ENCODE results near the gene C12orf56. TPM values are rescaled to one million over a fixed set of nuclear protein-coding genes. Genes with fewer than 3 reads are reported as not detected.

Gene C12orf56
- total and polyA plus RNA-seq, 2 donors: 3.7 to 7.1 TPM

- Histone ChIP-seq H3K9me3 (ENCODE audit: control insufficient read depth in 2 of 2, insufficient read depth in 1 of 2, low read length in 1 of 2) (no peaks in the 10 kb centered on the region), H3K27ac (ENCODE audit: low read depth in 1 of 2, low read length in 1 of 2) (no peak overlapping the region), H3K4me3 (ENCODE audit: low read length in 2 of 2) (no peak overlapping the region), H3K4me1 (ENCODE audit: control insufficient read depth in 2 of 2, insufficient read depth in 2 of 2, low read length in 2 of 2) (no peaks in the 10 kb centered on the region), H3K36me3 (ENCODE audit: control insufficient read depth in 2 of 2, insufficient read depth in 2 of 2, low read length in 1 of 2) (peaks cover 17 to 47% of the 10 kb centered on the region in 2 donors), H3K27me3 (ENCODE audit: control insufficient read depth in 2 of 2, insufficient read depth in 1 of 2, low read length in 1 of 2) (no peaks in the 10 kb centered on the region)
- no peak for DNase-seq (ENCODE audit: low read depth in 6 of 9, low spot score in 9 of 9)
- WGBS: 98% methylated on average over 2 of the region's 2 CpGs
Observed at GRCh38 chr12:64413884-64414283, 23.3 kb upstream of the C12orf56 start.

- 99% methylated on average over 2 of the region's 2 CpGs for WGBS
- no peaks in the 10 kb centered on the region for H3K27me3 ChIP-seq (ENCODE audit: control insufficient read depth in 2 of 2, insufficient read depth in 1 of 2, low read length in 1 of 2)
- H3K36me3 ChIP-seq (ENCODE audit: control insufficient read depth in 2 of 2, insufficient read depth in 2 of 2, low read length in 1 of 2): peaks cover 17 to 47% of the 10 kb centered on the region in 2 donors
- no peak for DNase-seq (ENCODE audit: low read depth in 6 of 9, low spot score in 9 of 9)
- no peaks in the 10 kb centered on the region for H3K9me3 ChIP-seq (ENCODE audit: control insufficient read depth in 2 of 2, insufficient read depth in 1 of 2, low read length in 1 of 2)
- H3K4me1 ChIP-seq (ENCODE audit: control insufficient read depth in 2 of 2, insufficient read depth in 2 of 2, low read length in 2 of 2): no peaks in the 10 kb centered on the region
- H3K27ac ChIP-seq (ENCODE audit: low read depth in 1 of 2, low read length in 1 of 2): no peak overlapping the region
- no peak overlapping the region for H3K4me3 ChIP-seq (ENCODE audit: low read length in 2 of 2)
Observed at GRCh38 chr12:64412459-64412858, 21.9 kb upstream of the C12orf56 start.

GRCh38 chr12:64411427-64411826 lies 20.9 kb upstream of the C12orf56 start:
- Histone ChIP-seq H3K9me3 (ENCODE audit: control insufficient read depth in 2 of 2, insufficient read depth in 1 of 2, low read length in 1 of 2) (no peaks in the 10 kb centered on the region), H3K27me3 (ENCODE audit: control insufficient read depth in 2 of 2, insufficient read depth in 1 of 2, low read length in 1 of 2) (no peaks in the 10 kb centered on the region), H3K4me1 (ENCODE audit: control insufficient read depth in 2 of 2, insufficient read depth in 2 of 2, low read length in 2 of 2) (no peaks in the 10 kb centered on the region), H3K27ac (ENCODE audit: low read depth in 1 of 2, low read length in 1 of 2) (no peak overlapping the region), H3K4me3 (ENCODE audit: low read length in 2 of 2) (no peak overlapping the region), H3K36me3 (ENCODE audit: control insufficient read depth in 2 of 2, insufficient read depth in 2 of 2, low read length in 1 of 2) (peaks cover 11 to 40% of the 10 kb centered on the region in 2 donors)
- no peak for DNase-seq (ENCODE audit: low read depth in 6 of 9, low spot score in 9 of 9)
- WGBS: 99% methylated on average over 2 of the region's 2 CpGs

- Histone ChIP-seq H3K27me3 (ENCODE audit: control insufficient read depth in 2 of 2, insufficient read depth in 1 of 2, low read length in 1 of 2) (no peaks in the 10 kb centered on the region), H3K27ac (ENCODE audit: low read depth in 1 of 2, low read length in 1 of 2) (no peak overlapping the region), H3K4me3 (ENCODE audit: low read length in 2 of 2) (no peak overlapping the region), H3K4me1 (ENCODE audit: control insufficient read depth in 2 of 2, insufficient read depth in 2 of 2, low read length in 2 of 2) (peaks cover 3 to 9% of the 10 kb centered on the region in 2 donors), H3K9me3 (ENCODE audit: control insufficient read depth in 2 of 2, insufficient read depth in 1 of 2, low read length in 1 of 2) (no peaks in the 10 kb centered on the region), H3K36me3 (ENCODE audit: control insufficient read depth in 2 of 2, insufficient read depth in 2 of 2, low read length in 1 of 2) (peaks cover 6 to 13% of the 10 kb centered on the region in 2 donors)
- WGBS: 91% methylated on average over 9 of the region's 9 CpGs
- DNase-seq (ENCODE audit: low read depth in 6 of 9, low spot score in 9 of 9): no peak
Observed at GRCh38 chr12:64407342-64408223, 17.0 kb upstream of the C12orf56 start.

GRCh38 chr12:64404470-64405256 lies 14.1 kb upstream of the C12orf56 start:
- 1% methylated on average over 78 of the region's 78 CpGs for WGBS
- no peaks in the 10 kb centered on the region for H3K9me3 ChIP-seq (ENCODE audit: control insufficient read depth in 2 of 2, insufficient read depth in 1 of 2, low read length in 1 of 2)
- H3K4me1 ChIP-seq (ENCODE audit: control insufficient read depth in 2 of 2, insufficient read depth in 2 of 2, low read length in 2 of 2): peaks cover 3 to 9% of the 10 kb centered on the region in 2 donors
- peak overlapping the region; percentile 93 to 97 for H3K4me3 ChIP-seq (ENCODE audit: low read length in 2 of 2)
- peak overlapping the region; percentile 89 for H3K27ac ChIP-seq (ENCODE audit: low read depth in 1 of 2, low read length in 1 of 2)
- H3K27me3 ChIP-seq (ENCODE audit: control insufficient read depth in 2 of 2, insufficient read depth in 1 of 2, low read length in 1 of 2): no peaks in the 10 kb centered on the region
- peak in 5 of 9 donors; percentile 26 to 56 (median 35) for DNase-seq (ENCODE audit: low read depth in 6 of 9, low spot score in 9 of 9)
- no peaks in the 10 kb centered on the region for H3K36me3 ChIP-seq (ENCODE audit: control insufficient read depth in 2 of 2, insufficient read depth in 2 of 2, low read length in 1 of 2)

- peaks cover 3 to 9% of the 10 kb centered on the region in 2 donors for H3K4me1 ChIP-seq (ENCODE audit: control insufficient read depth in 2 of 2, insufficient read depth in 2 of 2, low read length in 2 of 2)
- peak within 1 kb of the TSS; percentile 93 to 97 for H3K4me3 ChIP-seq (ENCODE audit: low read length in 2 of 2)
- peak; percentile 86 to 97 (median 91) for DNase-seq (ENCODE audit: low read depth in 6 of 9, low spot score in 9 of 9)
- WGBS: 13% methylated on average over 60 of the region's 60 CpGs
- no peaks in the 10 kb centered on the region for H3K36me3 ChIP-seq (ENCODE audit: control insufficient read depth in 2 of 2, insufficient read depth in 2 of 2, low read length in 1 of 2)
- H3K9me3 ChIP-seq (ENCODE audit: control insufficient read depth in 2 of 2, insufficient read depth in 1 of 2, low read length in 1 of 2): no peaks in the 10 kb centered on the region
- H3K27ac ChIP-seq (ENCODE audit: low read depth in 1 of 2, low read length in 1 of 2): peak within 1 kb of the TSS; percentile 89
- H3K27me3 ChIP-seq (ENCODE audit: control insufficient read depth in 2 of 2, insufficient read depth in 1 of 2, low read length in 1 of 2): no peaks in the 10 kb centered on the region
Observed at GRCh38 chr12:64403707-64404469, 13.3 kb upstream of the C12orf56 start, which contains the start of gene XPOT. Gene XPOT (plus strand): TSS chr12:64404392. CDS start chr12:64410036, 5,644 bp downstream.

- Histone ChIP-seq H3K4me3 (ENCODE audit: low read length in 2 of 2) (no peak overlapping the region), H3K4me1 (ENCODE audit: control insufficient read depth in 2 of 2, insufficient read depth in 2 of 2, low read length in 2 of 2) (peaks cover 3 to 9% of the 10 kb centered on the region in 2 donors), H3K27ac (ENCODE audit: low read depth in 1 of 2, low read length in 1 of 2) (no peak overlapping the region), H3K9me3 (ENCODE audit: control insufficient read depth in 2 of 2, insufficient read depth in 1 of 2, low read length in 1 of 2) (no peaks in the 10 kb centered on the region), H3K36me3 (ENCODE audit: control insufficient read depth in 2 of 2, insufficient read depth in 2 of 2, low read length in 1 of 2) (no peaks in the 10 kb centered on the region), H3K27me3 (ENCODE audit: control insufficient read depth in 2 of 2, insufficient read depth in 1 of 2, low read length in 1 of 2) (no peaks in the 10 kb centered on the region)
- no peak for DNase-seq (ENCODE audit: low read depth in 6 of 9, low spot score in 9 of 9)
- 95% methylated on average over 5 of the region's 5 CpGs for WGBS
Observed at GRCh38 chr12:64402181-64402580, 11.6 kb upstream of the C12orf56 start.

- H3K27ac ChIP-seq (ENCODE audit: low read depth in 1 of 2, low read length in 1 of 2): no peak overlapping the region
- H3K27me3 ChIP-seq (ENCODE audit: control insufficient read depth in 2 of 2, insufficient read depth in 1 of 2, low read length in 1 of 2): no peaks in the 10 kb centered on the region
- H3K4me3 ChIP-seq (ENCODE audit: low read length in 2 of 2): no peak overlapping the region
- WGBS: 91% methylated on average over 4 of the region's 4 CpGs
- H3K4me1 ChIP-seq (ENCODE audit: control insufficient read depth in 2 of 2, insufficient read depth in 2 of 2, low read length in 2 of 2): peaks cover under 1 to 6% of the 10 kb centered on the region in 2 donors
- H3K9me3 ChIP-seq (ENCODE audit: control insufficient read depth in 2 of 2, insufficient read depth in 1 of 2, low read length in 1 of 2): no peaks in the 10 kb centered on the region
- H3K36me3 ChIP-seq (ENCODE audit: control insufficient read depth in 2 of 2, insufficient read depth in 2 of 2, low read length in 1 of 2): no peaks in the 10 kb centered on the region
- no peak for DNase-seq (ENCODE audit: low read depth in 6 of 9, low spot score in 9 of 9)
Observed at GRCh38 chr12:64400041-64400440, 9.5 kb upstream of the C12orf56 start.

All from thymus (tissue), 11 donors.